Stimulated activated CD4-positive, alpha-beta T cell treated with anti-CD3 and anti-CD28 coated beads, TNF-alpha, amount 100 ng/mL, for 1 hour (primary cell): ENCODE data around the gene DENND11.

Experiments
- DNase-seq, 3 donors: peaks; one replicate each; pipeline ENCODE4 v3.0.0-alpha.2; 2020; ENCODE audit warnings: low read depth in 3 of 3, low spot score in 1 of 3

The DENND11 gene, protein sequence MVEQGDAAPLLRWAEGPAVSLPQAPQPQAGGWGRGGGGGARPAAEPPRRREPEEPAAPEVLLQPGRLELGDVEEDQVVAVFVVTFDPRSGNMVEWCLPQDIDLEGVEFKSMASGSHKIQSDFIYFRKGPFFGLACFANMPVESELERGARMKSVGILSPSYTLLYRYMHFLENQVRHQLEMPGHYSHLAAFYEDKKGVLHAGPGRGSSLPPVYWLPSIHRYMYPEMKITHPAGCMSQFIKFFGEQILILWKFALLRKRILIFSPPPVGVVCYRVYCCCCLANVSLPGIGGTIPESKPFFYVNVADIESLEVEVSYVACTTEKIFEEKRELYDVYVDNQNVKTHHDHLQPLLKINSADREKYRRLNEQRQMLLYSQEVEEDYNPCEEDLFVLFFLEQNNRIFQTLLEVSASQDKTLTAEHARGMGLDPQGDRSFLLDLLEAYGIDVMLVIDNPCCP

DNA sequence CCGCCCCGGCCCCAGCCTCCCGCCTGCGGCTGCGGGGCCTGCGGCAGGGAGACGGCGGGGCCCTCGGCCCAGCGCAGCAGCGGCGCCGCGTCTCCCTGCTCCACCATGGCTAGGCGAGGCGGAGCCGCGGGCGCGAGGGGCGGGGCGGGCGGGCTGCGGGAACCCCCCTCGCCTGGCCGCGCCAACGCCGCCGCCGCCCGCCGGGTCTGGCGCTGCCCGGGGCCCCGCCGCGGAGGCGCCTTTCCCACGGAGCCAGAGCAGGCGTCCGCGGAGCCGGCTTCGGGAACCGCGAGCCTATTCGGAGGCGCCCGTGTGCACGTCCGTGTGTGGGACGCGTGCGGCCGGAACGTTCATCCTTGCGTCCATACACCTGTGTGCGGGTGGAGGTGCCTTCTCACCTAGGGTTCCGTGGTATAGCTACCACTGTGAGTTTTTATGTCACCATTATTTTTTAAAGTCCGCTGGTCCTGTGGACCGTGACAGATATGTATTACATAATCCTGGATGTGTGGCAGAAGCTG lies at the start of gene DENND11:
Gene DENND11, minus strand, starts transcription at position 120 of the 521 bp plus-strand sequence. Its CDS starts 13 bp downstream, at position 107.
- DNase-seq, result peak in 2 of 3 donors; percentile 4 to 46

DNA sequence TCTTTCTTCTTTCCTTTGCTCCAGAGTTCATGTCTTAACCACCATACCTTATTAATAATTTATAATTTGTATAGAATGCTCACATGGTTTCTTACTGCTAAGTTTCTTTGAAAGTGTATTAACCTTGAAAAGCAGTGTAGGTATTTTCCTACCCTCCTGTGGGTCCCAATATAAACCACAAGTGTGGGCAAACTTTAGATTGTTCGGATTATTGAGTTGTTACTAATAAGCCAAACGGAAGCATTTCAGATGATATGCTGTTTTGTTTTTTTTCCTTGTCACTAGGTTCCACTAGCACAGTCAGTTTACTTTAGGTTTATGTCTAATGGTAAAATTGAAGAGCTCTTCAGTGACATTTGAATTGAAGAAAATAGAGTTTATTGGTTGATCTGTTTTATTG lies 46.4 kb upstream of the DENND11 start:
- DNase-seq, result no peak

DNA sequence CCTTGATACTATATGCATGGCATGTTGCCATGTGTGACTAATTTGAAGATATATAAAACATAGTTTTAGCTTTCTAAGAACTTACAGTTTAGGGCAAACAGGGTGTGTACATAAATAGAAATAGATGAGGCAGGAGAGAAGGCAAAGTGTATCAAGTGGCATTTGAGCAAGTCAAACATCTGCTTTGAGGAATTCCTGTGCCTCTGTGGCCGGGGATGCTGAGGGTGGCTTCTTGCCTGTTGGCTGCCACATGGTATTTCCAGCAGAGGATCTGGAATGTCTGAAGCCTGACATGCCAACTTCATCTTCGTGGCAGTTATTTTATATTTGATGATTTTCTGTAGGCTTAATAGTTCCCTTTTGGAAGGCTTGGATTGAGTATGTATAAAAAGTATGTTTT lies 42.2 kb upstream of the DENND11 start:
- no peak for DNase-seq

DNA sequence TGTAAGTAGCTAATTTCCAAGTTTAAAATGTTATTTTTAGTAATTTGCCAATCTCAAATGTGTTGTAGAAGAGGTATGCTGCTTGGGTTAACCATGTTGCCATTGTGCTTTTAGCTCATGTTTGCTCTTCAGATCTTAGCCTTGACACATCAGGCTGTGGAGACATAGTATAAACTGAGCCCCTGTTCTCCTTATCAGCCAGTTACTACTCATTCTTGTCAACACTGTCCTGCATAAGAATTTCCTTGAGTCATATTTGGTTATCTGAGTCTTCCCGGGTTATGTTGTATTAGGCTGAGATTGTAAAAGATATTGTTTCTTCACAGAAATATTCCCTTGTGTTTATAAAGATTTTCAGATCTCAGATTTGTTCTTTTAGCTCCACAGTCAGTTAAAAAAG lies 40.3 kb upstream of the DENND11 start:
- no peak for DNase-seq

DNA sequence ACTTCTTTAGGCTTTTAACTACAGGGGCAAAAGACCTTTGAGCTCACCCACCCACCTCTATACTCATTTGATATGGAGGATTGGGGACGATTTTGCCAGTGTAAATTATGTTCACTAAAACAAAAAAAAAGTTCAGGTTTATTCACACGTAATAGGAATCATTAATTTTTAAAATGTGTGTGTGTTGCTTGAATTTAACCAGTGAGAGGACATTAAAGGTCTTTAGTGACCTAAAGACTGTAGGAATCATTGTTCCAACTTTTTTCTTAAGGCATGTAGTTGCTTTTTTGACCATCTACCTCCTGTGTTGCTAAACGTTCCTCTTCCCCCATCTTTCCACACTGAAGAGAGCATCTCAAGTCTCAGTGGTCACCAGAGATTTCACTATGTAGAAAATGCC lies 37.3 kb upstream of the DENND11 start:
- DNase-seq, result no peak

DNA sequence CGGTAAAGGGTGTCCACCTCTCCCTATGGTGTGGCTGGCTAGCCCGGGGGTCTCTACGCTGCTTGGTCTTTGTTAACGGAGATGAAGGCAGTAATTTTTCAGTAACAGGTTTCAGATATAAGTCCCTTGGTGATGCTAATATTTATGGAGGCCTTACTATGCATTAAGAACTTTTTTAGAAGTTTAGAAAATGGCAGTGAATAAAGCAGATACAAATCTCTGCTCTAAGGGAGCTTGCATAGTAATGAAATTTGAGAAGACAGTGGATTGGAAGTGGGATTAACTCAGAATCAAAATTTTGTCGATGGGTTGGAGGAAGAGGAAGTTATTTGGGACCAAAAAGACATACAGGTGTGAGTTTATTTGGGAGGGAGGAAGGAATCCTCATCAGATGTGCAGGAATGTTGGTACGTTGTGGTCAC lies 36.6 kb upstream of the DENND11 start:
- no peak for DNase-seq

DNA sequence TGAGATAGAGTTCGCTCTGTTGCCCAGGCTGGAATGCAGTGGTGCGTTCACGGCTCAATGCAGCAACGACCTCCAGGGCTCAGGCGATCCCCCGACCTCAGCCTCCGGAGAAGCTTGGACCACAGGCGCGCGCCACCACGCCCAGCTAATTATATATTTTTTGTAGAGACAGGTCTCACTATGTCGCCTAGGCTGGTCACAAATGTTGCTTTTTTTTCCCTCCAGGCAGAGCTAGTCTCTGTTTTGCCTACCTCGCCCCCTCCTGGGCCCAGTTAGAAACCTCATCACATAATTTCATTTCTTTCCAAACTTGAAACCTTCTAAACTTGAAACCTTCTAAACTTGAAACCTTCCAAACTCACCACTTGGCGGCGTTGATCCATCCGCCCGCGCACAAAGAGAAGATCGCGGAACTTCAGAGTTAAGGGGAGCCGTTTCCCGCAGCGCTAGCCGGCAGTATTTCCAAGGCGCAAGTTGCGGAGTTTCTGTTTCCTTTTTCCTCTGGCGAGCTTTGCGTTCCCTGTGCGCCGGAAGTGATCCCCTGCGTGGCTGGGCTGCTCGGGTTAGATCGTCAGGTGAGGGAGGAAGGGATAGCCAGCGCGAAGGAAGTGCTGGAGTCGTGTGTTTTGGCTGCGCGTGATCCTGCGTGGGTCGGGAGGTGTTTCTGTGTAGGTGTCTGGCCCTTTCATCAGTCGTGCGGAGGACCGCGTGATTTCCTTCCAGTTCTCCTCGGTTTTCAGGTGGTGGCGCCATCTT lies 36.0 kb upstream of the DENND11 start, which contains the start of gene SSBP1:
Gene SSBP1, plus strand, starts transcription at position 523 of the 756 bp plus-strand sequence. CDS start 809 bp downstream, outside the sequence.
- DNase-seq, result peak; percentile 68 to 81 (median 76)

DNA sequence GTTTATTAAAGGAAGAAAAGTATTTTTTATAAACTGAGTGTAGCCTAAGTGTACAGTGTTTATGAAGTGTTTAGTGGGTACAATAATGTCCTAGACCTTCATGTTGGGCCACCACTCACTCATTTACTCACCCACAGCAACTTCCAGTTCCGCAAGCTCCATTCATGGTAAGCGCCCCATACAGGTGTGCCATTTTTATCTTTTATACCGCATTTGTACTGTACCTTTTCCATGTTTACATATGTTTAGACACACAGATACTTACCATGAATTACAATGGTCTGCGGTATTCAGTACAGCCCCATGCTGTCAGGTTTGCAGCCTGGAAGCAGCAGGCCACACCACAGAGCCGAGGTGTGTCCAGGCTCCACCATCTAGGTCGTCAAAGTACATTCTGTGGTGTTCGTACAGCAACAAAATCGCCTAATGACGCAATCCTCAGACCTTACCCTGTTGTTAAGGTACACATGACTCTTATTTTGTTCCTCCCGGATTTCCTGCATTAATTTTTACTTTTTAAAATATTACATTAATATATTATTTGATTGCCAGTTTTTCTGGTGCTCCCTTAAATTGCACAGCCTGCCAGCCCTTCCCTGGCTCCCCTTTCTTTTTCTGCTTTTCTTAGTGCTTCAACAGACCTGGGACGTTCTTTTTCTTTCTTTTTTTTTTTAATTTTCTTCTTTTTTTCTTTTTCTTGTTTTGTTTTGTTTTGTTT lies 35.3 kb upstream of the DENND11 start:
- DNase-seq, result no peak

DNA sequence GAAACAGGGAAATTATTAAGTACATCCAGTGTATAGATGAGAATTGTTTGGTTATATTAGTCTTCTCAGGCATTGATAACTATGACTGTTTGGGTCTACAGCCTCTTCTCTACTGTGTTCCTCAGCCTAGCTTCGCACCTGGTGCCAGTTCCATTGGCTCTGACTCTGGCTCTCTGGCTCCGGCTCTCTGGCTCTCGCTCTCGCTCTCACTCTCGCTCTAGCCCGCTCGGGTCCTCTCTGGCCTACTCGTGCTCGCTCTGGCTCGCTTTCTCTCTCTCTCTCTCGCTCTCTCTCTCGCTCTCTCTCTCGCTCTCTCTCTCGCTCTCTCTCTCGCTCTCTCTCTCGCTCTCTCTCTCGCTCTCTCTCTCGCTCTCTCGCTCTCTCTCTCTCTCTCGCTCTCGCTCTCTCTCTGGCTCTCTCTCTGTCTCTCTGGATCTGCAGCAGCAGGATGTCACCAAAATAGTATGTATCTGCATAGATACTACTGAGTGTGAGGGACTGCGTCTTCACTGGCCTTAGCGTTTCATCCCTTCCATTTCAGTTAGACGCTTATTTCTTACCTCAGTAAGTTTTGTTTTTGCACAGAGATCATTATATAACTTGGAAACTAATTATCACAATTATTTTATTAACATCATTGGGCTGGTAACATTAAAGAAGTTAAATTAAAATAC lies 29.6 kb upstream of the DENND11 start:
- DNase-seq, result no peak

DNA sequence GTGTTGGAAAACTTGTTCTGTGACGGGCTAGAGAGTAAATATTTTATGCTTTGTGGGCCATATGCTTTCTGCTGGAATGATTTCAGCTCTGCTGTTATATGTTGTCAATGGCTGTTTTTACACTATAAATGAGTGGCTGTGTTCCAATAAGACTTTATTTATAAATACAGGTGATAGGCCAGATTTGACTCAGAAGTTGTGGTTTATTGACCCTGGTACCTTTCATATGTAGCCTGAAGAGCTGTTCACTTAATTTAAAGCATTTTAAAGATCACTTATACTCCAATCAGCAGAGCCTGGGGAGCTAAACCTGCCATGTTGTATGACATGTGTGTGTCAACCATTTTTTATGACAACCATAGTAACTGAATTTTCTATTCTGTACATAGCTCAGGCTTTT lies 27.1 kb upstream of the DENND11 start:
- DNase-seq, result no peak

DNA sequence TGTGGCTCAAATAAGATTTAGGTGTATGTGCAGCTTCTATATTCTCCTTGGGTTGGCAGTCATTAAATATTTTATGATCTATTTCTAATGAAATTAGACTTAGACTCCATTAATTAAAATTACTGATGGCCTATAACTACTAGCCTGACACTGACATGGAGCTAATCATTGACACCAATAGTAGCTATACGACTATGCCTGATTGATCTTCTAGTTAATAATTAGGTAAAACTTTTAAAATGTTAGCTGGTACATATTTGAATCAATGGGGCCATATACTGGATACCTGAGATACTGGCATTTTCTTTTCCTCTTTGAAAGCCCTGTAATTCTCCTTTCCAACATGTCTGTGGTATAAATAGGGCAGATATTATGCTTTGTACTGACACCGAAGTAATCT lies 20.6 kb upstream of the DENND11 start:
- no peak for DNase-seq

DNA sequence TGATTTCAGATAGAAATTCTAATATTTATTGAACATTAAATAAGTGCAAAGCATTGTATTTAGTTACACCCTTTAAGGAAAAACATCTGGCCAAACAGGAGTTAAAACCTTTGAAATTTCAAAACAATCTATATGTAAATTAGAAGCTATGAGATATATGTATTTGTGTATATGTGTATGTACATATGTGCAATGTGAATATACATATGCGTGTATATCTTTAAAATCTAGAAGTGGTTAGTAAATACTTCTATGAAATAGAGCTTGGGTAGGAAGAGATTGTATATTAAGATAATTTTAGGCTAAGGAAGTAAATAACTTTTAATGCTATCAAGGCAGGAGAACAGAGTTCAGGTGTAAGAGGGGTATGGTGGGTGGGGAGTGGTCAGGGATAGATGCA lies 15.5 kb upstream of the DENND11 start:
- DNase-seq, result no peak

DNA sequence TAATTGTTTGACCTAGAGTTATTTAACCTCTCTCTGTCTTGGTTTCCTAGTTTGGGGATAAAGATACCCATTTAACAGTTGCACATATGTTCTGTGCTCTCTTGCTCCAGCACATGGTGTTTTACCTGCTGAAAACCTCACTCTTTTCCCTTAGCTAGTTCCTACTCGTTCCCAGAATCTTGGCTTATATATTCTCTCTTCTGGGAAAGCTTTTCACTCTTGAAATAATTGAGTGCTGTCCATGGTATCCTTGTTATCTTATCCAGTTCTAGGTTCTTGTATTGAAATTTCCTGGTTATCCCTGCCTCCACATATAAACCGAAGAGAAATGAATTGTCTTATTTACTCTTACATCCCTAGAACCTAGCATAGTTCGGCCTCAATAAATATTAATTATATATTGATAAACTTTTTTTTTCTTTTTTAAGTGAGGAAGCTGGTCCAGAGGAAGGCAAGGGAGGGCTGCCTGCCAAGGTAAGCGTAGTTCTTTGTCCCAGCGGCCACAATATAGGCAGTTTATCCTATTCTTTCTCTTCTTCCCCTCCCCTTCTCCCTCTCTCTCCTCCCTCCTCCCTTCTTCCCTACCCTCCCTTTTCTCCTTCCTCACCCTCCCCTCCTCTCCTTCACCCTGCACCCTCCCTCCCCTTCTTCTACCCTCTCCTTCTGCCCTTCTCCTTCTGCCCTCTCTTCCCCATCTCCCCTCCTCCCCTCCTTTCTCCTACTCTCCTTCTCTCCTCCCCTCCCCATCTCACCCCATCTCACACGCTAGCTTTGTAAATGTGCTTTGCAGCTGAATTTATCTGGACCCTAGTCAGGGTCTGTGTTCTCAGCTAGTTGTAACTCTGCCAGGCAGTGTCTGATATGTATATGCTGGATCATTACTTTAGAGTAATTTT lies 14.1 kb upstream of the DENND11 start:
- DNase-seq, result no peak

DNA sequence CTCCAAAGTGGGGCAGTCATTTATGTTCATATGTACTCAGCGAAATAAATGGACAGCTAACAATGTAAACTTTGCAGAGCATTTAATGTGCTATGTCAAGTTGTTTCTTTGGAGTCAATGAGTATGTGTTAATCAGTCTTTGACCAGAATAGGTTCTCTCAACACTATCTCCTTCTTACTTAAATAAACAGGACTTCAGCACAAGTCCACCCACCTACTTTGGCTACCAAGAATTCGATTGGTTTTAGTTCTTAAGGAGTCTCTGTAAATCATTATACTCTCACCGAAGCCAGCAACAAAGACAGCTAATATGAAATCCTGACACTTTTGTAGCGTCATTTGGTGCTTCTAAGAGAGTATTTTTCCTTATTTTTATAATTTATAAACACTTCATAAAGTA lies 13.1 kb upstream of the DENND11 start:
- no peak for DNase-seq

DNA sequence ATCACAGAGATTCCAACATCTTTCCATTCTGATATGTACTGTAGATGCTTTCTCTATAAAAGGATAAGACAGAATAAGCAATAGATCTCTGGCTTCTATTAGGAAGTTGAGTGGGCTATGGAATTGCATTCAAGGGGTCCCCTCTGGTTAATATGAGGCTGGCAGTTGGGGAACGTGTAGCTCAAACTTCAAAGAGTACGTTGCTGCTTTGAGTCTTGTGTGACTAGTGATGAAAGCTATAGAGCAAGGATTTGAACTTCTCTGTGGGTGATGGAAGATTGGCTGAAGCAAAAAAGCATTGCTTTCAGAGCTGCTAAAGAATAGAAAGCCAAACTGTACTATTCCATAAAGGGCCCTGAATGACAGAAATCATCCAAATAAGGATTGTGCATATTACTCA lies 12.6 kb upstream of the DENND11 start:
- no peak for DNase-seq

DNA sequence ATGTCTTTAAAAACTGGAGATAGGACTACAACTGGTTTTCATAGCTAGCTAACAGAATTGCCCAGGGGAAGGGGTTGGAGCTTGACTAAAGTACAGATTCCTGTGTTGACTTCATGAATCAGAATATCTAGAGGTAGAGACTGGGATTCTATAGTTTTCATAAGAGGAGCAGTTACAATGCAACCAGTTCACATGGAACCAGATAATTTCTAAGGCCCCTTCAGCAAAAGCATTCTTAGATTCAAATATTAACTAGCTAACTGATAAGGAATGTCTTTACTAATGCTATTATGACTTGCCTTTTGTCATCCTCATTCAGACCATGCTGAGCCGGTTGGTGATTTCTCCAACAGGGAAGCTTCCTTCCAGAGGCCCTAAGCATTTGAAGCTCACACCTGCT lies 11.9 kb upstream of the DENND11 start:
- no peak for DNase-seq

DNA sequence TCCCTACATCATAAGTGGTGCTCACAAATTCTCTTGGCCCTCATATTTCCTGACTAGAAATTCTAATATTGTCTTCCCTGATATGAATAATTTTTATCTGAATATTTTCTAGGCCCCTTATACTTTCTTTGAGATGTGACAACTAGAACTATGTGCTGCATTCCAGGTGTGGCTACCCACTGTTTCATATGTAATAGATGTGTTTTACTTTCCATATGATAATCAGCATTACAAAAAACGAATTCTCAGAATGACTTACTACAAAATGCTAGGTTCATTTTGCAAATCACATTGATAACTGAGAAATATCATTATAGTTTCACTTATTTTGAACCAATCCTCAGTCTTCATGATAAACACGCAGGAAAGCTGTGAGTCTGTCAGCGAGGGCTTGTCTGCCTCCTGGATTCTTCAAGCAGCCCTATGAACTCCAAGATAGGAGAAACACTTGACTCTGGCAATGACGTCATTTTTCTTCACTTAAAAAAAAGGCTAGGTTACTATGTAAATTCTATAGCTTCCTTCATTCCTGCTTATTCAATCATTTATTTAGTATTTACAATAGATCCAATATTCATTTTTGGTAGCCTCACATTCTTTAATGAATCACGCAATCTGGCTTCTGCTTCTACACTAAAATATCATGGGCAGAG lies 10.8 kb upstream of the DENND11 start:
- DNase-seq, result no peak

DNA sequence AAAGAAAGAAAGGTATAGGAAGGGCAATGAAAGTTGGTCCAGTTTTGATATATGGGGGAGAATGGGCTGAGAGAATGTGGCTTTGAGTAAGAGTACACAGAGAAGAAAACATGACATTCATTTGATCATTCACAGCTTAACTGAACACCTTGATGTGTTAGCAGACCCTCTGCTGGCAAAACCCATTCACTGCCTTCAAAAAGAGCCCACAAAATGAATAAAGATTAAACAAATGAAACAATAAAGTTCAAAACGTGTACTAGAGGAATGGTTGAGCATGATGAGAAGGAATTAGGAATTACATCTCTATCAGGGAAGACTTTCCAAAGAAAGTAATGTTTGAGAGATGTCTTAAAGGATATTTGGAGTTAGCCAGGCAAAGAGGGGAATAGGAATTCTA lies 8.3 kb upstream of the DENND11 start:
- no peak for DNase-seq

DNA sequence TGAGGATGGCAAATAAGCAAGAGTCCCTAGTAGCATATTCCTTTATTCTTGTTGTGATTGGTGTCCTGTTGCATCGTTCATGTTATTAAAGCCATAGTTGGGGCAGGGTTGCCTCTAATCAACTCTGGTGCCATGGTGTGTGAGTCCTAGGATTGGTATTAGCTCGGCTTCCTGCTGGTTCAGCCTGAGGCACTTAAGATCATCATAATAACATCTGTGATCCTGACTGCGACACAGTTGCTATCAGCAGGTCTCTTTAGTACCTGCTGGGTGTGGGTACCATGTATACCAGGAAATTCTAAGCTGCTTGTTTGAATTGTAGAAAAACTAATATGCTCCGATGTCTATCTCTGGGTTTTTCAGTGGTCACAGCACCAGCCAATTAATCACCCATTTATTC lies 7.8 kb upstream of the DENND11 start:
- DNase-seq, result no peak
